Osteocyte (in vitro differentiated cells): ENCODE measurements around the gene GLE1. TPM values are rescaled to one million over a fixed set of nuclear protein-coding genes. Genes with fewer than 3 reads are reported as not detected.

Experiments
- DNase-seq: peaks from one replicate; pipeline ENCODE4 v3.0.0; 2021; ENCODE audit warnings: mixed read lengths; ENCODE audit not compliant: unreplicated experiment; ENCODE audit errors: extremely low spot score
- H3K27ac Mint-ChIP-seq: one replicate; pipeline ENCODE4 v1.8.0; 2021; ENCODE audit warnings: mild to moderate bottlenecking, mixed read lengths; ENCODE audit not compliant: unreplicated experiment
- H3K27me3 Mint-ChIP-seq: one replicate; pipeline ENCODE4 v1.8.0; 2021; ENCODE audit warnings: mixed read lengths; ENCODE audit not compliant: unreplicated experiment
- H3K36me3 Mint-ChIP-seq: one replicate; pipeline ENCODE4 v1.8.0; 2021; ENCODE audit warnings: mixed read lengths; ENCODE audit not compliant: unreplicated experiment
- H3K4me1 Mint-ChIP-seq: one replicate; pipeline ENCODE4 v1.8.0; 2021; ENCODE audit warnings: mixed read lengths; ENCODE audit not compliant: unreplicated experiment
- H3K4me3 Mint-ChIP-seq: one replicate; pipeline ENCODE4 v1.8.0; 2021; ENCODE audit warnings: mild to moderate bottlenecking, moderate library complexity, mixed read lengths; ENCODE audit not compliant: unreplicated experiment
- H3K9me3 Mint-ChIP-seq: one replicate; pipeline ENCODE4 v1.8.0; 2021; ENCODE audit warnings: mixed read lengths; ENCODE audit not compliant: unreplicated experiment
- long read RNA-seq: library from polyadenylated mRNA; unstranded; transcript quantifications from one replicate; pipeline ENCODE4 v2.0.0, GENCODE V29; 2021
- total RNA-seq: library from RNA; stranded (reverse); gene quantifications from 2 replicates; pipeline ENCODE4 v1.2.1, GENCODE V29; 2021
- TF ChIP-seq, protein P1 (sequence below): fragments of 200-600 bp; sonication (generic); IDR thresholded peaks from 2 replicates; pipeline ENCODE4 v1.5.0; 2021; ENCODE audit warnings: antibody characterized with exemption, mild to moderate bottlenecking, moderate library complexity

GLE1 gene, protein sequence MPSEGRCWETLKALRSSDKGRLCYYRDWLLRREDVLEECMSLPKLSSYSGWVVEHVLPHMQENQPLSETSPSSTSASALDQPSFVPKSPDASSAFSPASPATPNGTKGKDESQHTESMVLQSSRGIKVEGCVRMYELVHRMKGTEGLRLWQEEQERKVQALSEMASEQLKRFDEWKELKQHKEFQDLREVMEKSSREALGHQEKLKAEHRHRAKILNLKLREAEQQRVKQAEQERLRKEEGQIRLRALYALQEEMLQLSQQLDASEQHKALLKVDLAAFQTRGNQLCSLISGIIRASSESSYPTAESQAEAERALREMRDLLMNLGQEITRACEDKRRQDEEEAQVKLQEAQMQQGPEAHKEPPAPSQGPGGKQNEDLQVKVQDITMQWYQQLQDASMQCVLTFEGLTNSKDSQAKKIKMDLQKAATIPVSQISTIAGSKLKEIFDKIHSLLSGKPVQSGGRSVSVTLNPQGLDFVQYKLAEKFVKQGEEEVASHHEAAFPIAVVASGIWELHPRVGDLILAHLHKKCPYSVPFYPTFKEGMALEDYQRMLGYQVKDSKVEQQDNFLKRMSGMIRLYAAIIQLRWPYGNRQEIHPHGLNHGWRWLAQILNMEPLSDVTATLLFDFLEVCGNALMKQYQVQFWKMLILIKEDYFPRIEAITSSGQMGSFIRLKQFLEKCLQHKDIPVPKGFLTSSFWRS
- total RNA-seq = 17.2 and 17.4 TPM in 2 replicates
- long read RNA-seq, transcript GLE1-201 (16 exons, 3,321 nt) = major isoform, 174 of 231 reads
- long read RNA-seq, partial matches to known transcripts = 15 of 231 reads
- long read RNA-seq, other reads (novel, unspliced or antisense) = 40 of 231 reads

DNA sequence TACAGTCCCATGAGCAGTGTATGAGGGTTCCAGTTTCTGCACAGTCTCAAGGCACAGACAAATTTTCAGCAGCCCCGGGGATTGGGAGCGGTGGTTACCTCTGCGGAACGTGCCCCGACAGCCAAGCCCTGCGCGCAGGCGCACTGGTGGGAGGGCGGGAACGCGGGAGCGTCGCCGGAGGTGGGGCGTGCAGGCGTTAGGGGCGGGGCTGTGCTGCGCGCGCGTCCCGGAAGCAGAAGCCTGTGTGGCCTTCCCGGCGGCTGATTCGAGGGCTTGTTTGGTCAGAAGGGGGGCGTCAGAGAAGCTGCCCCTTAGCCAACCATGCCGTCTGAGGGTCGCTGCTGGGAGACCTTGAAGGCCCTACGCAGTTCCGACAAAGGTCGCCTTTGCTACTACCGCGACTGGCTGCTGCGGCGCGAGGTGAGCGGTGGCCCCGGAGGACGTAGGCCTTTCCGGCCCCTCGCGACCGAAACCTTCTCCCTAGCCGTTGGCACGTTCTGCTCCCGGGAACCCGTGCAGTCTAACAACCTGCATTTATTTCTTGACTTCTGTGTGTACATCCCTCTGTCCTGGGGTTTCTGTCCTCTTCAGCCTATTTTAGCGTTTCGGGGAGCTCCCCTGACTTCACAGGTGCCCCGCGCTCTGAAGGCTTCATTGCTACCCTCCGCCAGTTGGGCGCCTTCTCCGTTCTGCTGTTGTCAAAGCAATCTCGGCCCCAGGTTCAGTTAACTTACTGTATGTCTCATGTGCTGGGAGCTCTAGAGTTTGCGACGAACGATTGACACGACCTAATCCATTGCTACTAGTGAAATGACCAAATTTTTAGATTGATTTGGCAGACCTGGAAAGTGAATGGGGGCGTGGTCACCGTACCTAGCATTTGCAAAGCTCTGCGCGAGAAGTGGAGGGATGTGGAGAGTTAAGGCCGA lies at the start of gene GLE1:
Gene GLE1 (plus strand): TSS at position 235 of the 929 bp plus-strand sequence. CDS start 87 bp downstream, at position 322.
- peak within 1 kb of the TSS; percentile 99 for H3K4me3 Mint-ChIP-seq
- peak; percentile 98 for DNase-seq
- H3K27ac Mint-ChIP-seq = peak within 1 kb of the TSS; percentile 91
- H3K9me3 Mint-ChIP-seq = no peaks in the 10 kb centered on the region
- H3K27me3 Mint-ChIP-seq = no peaks in the 10 kb centered on the region
- peaks cover 22% of the 10 kb centered on the region for H3K4me1 Mint-ChIP-seq
- TF ChIP-seq, protein P1, sequence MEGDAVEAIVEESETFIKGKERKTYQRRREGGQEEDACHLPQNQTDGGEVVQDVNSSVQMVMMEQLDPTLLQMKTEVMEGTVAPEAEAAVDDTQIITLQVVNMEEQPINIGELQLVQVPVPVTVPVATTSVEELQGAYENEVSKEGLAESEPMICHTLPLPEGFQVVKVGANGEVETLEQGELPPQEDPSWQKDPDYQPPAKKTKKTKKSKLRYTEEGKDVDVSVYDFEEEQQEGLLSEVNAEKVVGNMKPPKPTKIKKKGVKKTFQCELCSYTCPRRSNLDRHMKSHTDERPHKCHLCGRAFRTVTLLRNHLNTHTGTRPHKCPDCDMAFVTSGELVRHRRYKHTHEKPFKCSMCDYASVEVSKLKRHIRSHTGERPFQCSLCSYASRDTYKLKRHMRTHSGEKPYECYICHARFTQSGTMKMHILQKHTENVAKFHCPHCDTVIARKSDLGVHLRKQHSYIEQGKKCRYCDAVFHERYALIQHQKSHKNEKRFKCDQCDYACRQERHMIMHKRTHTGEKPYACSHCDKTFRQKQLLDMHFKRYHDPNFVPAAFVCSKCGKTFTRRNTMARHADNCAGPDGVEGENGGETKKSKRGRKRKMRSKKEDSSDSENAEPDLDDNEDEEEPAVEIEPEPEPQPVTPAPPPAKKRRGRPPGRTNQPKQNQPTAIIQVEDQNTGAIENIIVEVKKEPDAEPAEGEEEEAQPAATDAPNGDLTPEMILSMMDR = no peak
- H3K36me3 Mint-ChIP-seq = peaks cover 15% of the 10 kb centered on the region

DNA sequence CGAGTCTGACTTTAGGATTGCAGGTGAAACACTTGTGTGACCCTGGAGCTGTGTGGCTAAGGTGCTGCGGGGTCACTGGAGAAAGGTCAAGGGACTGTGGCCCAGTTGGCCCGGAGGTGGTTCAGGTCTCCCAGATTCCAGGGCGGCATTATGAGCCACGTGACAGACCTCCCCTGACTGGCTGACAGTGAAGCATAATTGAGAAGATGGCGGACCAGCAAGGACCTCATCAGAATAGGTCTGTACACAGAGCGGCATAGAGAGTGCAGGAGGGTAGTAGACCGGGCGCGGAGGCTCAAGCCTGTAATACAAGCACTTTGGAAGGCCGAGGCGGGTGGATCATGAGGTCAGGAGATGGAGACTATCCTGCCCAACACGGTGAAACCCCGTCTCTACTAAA lies 49.5 kb upstream of the GLE1 start:
- no peaks in the 10 kb centered on the region for H3K9me3 Mint-ChIP-seq
- peaks cover 2% of the 10 kb centered on the region for H3K36me3 Mint-ChIP-seq
- TF ChIP-seq, protein P1 = no peak
- H3K27ac Mint-ChIP-seq = peak overlapping the region; percentile 93
- DNase-seq = no peak
- peak overlapping the region; percentile 89 for H3K4me3 Mint-ChIP-seq
- H3K4me1 Mint-ChIP-seq = peaks cover 13% of the 10 kb centered on the region
- no peaks in the 10 kb centered on the region for H3K27me3 Mint-ChIP-seq

DNA sequence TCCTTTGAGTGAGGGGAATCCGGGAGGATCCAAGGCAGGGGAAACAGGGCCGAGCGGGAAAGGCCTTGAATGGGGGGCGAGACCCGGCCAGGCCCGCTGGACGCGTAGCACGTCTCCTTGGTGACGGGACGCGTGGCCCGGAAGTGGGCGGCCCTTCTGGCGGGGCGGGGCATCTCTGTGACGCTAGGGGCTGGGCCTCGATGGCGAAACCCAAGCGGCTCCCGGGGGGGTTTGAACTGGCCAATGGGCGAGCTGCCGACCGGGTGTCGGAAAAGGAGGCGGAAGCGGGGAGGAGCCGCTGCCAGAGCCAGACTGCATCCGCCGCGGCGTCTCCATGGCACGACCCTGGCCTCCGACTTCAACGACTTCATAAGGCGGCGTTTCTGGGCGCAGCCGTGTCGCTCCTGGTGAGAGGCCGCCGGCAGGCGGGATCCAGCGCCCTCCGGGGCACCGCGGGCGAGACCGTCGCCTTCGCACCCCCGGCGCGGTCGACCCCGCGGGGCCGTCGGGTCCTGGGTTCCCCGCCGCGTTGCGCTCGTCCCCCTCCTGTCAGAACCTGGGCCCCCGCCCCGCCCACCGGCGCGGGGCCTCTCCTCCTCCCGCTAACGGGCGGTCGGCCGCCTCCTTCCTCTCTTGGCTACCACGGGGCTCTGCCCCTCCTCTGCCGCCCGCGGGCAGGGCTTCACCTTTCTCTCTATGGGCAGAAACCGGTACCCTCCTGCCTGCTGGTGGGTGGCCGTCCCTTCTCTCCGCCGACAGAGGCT lies 48.5 kb upstream of the GLE1 start, which contains the start of gene ODF2:
Gene ODF2 (plus strand): TSS at position 158 of the 764 bp plus-strand sequence. CDS start 86 bp downstream, at position 244.
- no peaks in the 10 kb centered on the region for H3K27me3 Mint-ChIP-seq
- TF ChIP-seq, protein P1 = no peak
- H3K36me3 Mint-ChIP-seq = peaks cover 7% of the 10 kb centered on the region
- peak; percentile 99 for DNase-seq
- peak within 1 kb of the TSS; percentile 93 for H3K27ac Mint-ChIP-seq
- H3K4me1 Mint-ChIP-seq = peaks cover 13% of the 10 kb centered on the region
- H3K9me3 Mint-ChIP-seq = no peaks in the 10 kb centered on the region
- peak within 1 kb of the TSS; percentile 89 for H3K4me3 Mint-ChIP-seq

DNA sequence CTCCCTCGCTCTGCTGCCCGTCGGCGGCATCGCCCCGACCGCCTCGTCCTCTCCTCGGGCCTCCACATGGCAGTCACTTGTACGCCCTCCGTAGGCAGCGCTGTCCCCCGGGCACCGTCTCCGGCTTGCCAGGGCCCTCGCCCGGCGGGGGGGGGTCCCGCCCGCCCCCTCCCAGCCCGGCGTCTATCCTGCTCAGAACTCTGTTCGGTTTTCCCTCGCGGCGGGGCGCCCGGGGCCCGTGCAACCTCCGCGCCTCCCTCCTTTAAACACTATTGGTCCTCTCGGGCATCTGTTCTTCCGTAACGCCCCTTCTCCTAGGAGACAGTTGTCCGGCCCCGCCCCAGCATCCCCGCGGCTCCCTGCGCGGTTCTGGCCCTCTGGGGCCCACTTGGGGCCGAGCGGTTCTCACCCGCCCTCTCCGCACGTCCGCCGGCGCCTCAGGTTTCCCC lies 47.9 kb upstream of the GLE1 start:
- Mint-ChIP-seq H3K36me3 (peaks cover 13% of the 10 kb centered on the region), H3K4me1 (peaks cover 13% of the 10 kb centered on the region), H3K27ac (peak overlapping the region; percentile 89), H3K27me3 (no peaks in the 10 kb centered on the region), H3K9me3 (no peaks in the 10 kb centered on the region), H3K4me3 (peak overlapping the region; percentile 89)
- TF ChIP-seq, protein P1 = no peak
- DNase-seq = peak; percentile 88
